Right ventricle myocardium superior (tissue), 1 donor: ENCODE data around the gene UCK1. TPM values are rescaled to one million over a fixed set of nuclear protein-coding genes. Genes with fewer than 3 reads are reported as not detected.
"Not testable (repeated sequence)": the region's sequence is repeated elsewhere in the genome, so short reads cannot be mapped to it uniquely, and the experiment has no call there.

Source experiments
- ATAC-seq: fragments of 200-7000 bp; cut with Tn5 transposase; one replicate; pipeline ENCODE4 v1.9.1; 2020; ENCODE audit warnings: mild to moderate bottlenecking; ENCODE audit not compliant: poor library complexity
- DNase-seq: peaks from one replicate; pipeline ENCODE4 v3.0.0-alpha.2; 2020
- intact Hi-C: fragments of 100-400 bp; cut with DNase I; formaldehyde crosslinking; loops from one replicate; pipeline ENCODE4 v1.11.2; 2022
- total RNA-seq: library from RNA; stranded (reverse); fragmentation: NEBNext Ultra II Directional; extraction: Animal tissue kit (Norgen Biotek cat#: 25700); gene quantifications from one replicate; pipeline ENCODE4 v1.2.1, GENCODE V29; 2021
- donor health status: DM: no; HTN: yes; CAD: no; lungs with severe emphysema.

Gene UCK1
- total RNA-seq, 1 donor from 2014 or later: 21.7 TPM

GRCh38 chr9:131555841-131556673, 25.0 kb upstream of the UCK1 start:
- intact Hi-C loops: no loop called here
- no peak for ATAC-seq
- DNase-seq: no peak

- intact Hi-C loops: no loop called here
- ATAC-seq (no peak), DNase-seq (no peak)
Measured at GRCh38 chr9:131554843-131555351, 23.8 kb upstream of the UCK1 start.

- DNase-seq: no peak
- no peak for ATAC-seq
Measured at GRCh38 chr9:131554087-131554842, 23.2 kb upstream of the UCK1 start.

DNA sequence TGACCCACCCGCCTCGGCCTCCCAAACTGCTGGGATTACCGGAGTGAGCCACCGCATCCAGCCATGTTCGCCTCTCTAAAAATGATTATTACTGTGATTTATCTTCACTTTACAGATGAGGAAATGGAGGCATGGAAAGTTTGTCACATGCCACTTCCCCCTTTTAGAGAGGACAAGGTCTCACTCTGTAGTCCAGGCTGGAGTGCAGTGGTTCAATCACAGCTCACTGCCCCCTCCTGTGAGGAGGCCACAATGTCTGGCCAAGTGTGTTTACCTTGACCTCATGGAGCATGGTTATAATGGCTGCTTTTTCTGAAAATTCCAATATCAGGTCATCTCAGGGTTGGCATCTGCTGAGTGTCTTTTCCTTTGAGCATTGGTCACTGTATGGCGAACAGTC, 21.0 kb upstream of the UCK1 start:
- ATAC-seq: no peak
- intact Hi-C loops: no loop called here
- no peak for DNase-seq

More at GRCh38 chr9:131554087-131554842, 23.2 kb upstream of the UCK1 start:
- intact Hi-C loops: no loop called here

DNA sequence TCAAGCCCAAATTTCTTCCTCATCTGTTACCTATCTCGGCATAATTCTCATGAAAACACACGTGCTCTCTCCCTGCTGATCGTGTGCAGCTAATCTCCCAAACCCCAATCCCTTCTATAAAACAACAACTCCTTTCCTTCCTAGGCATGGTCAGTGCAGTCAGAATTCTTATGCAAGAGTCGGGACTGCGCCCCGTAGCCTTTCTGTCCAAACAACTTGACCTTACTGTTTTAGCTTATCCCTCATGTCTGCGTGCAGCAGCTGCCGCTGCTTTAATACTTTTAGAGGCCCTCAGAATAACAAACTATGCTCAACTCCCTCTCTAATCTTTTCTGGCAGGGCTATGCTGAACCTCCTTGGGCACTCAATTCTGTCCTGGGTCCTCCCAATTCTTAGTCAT, 19.4 kb upstream of the UCK1 start:
- ATAC-seq, DNase-seq, intact Hi-C loops: not testable (repeated sequence)

- ATAC-seq, intact Hi-C loops, DNase-seq: not testable (repeated sequence)
Measured at GRCh38 chr9:131549186-131549585, 18.1 kb upstream of the UCK1 start.

- intact Hi-C loops: no loop called here
- ATAC-seq: no peak
Measured at GRCh38 chr9:131546336-131547084, 15.4 kb upstream of the UCK1 start.

GRCh38 chr9:131545786-131546335, 14.8 kb upstream of the UCK1 start:
- intact Hi-C loops: no loop called here
- DNase-seq (no peak), ATAC-seq (peak; percentile 25)

More at GRCh38 chr9:131546336-131547084, 15.4 kb upstream of the UCK1 start:
- DNase-seq: no peak

DNA sequence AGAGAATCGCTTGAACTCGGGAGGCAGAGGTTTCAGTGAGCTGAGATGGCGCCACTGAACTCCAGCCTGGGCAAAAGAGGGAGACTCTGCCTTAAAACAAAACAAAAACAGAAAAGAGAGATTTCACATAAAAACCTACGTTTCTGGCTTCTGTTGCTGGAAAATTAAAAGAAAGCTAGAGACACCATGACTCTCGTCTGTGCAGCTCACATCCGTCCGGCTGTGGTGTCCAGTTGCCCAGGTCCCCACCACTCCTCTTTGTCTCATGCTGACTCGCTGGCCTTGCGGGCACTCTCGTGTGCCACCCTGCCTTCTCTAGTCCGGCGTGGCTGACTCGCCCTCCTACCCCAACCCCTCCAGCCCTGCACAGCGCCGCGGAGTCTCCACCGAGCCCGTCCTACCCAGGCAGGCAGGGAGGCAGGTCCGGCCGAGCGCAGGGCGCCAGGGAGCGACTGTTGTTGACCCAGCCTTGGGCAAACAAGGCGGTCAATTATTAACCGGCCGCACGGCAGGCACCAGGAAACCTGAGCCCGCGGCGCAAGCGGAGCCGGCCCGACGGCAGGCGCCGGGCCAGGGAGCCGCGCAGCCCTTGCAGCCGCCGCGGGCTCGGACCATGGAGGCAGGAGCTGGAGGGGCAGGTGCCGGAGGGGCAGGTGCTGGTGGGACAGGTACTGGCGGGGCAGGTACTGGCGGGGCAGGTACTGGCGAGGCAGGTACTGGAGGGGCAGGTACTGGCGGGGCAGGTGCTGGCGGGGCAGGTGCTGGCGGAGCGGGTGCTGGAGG, 14.1 kb upstream of the UCK1 start, which contains the start of gene PRRT1B:
PRRT1B (plus strand) TSS at position 521 of the 783 bp plus-strand sequence; CDS start at position 614, 93 bp downstream.
- ATAC-seq (peak; percentile 49), DNase-seq (no peak)
- intact Hi-C loops: no loop called here

GRCh38 chr9:131543141-131543540, 12.1 kb upstream of the UCK1 start:
- no peak for DNase-seq
- ATAC-seq: no peak
- intact Hi-C loops: no loop called here

GRCh38 chr9:131539223-131539923, 8.3 kb upstream of the UCK1 start:
- DNase-seq (no peak), ATAC-seq (no peak)
- intact Hi-C loops: no loop called here

DNA sequence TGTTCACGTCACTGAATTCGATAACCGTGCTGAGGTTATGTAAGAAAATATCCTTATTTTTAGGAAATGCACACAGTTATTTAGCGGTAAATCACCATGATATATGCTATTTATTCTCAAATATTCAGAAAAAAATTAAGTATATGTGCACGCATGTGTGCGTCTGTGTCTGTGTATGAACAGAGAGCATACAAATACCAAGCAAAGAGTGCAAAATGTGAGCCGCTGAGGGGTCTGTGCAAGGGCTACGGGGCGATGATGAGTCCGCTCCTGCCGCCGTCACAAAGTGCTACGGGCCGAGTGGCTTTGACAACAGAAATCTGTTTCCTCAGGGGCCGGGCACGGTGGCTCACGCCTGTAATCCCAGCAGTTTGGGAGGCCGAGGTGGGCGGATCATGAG, 6.9 kb upstream of the UCK1 start:
- intact Hi-C loops: no loop called here
- DNase-seq (no peak), ATAC-seq (no peak)

GRCh38 chr9:131534721-131535237, 3.7 kb upstream of the UCK1 start:
- intact Hi-C loops: no loop called here
- ATAC-seq (no peak), DNase-seq (no peak)

DNA sequence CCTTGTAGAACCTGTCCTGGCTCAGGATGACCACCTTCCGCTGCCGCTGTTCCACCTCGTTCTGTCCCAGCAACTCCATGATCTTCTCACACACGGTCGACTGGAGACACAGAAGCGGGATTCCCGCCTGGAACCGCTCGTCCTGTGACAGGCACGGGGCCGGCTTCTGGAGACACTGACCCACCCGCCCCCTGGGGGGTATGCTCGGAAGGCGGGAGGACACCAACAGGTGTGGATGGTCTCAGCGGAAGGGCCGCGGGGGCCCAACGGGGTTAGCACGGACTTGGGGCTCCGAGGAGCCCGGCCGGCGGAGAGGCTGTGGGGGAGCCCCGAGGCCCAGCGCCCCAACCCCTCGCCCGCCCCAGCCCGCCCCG, 530 bp downstream of the UCK1 start:
- intact Hi-C loops: no loop called here
- ATAC-seq (peak; percentile 25), DNase-seq (peak; percentile 62)

DNA sequence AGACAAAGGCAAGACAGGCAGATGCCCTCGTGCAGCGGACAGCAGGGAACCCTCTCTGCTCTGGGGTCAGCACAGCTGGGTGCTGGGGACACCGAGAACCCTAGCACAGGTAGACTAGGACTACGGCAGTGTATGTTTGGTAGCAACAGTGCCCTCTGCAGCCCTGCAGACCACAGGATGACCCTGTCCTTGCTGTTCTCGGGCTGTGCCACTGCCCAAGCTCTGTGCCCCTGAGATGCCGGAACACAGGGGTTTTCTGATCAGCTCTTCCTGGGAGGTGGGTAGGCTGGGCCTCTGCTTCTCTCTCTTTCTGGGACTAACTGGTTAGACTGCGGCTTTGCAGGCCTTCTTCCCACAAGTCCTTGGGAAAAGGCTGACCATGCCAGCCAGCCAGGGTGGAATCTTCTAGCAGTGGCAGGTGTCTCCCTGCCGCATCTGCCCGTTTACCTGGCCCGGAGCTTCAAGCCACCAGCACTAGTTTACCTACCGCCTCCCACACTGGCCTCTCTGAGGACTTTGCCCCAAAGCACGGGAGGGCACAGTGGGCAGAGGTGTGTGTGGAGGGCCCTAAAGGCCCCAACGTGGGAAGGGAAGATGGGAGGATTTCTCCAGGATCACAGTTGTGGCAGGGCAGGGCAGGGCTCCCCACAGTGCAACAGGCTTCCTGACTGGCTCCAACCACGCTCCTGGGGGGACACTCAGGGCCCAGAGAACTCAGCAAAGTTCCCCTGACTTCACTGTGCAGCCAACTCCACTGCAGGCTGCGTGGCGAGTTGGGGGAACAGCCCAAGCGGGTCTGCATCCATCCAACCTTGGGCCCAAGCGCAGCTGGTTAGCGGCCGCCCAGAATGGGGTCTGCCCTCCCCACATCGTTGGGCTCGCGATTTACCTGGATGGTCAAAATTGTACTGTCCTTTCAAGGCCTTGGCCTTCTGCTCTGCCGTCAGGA, 1.2 kb downstream of the UCK1 start:
- intact Hi-C loops: no loop called here
- DNase-seq (no peak), ATAC-seq (no peak)

DNA sequence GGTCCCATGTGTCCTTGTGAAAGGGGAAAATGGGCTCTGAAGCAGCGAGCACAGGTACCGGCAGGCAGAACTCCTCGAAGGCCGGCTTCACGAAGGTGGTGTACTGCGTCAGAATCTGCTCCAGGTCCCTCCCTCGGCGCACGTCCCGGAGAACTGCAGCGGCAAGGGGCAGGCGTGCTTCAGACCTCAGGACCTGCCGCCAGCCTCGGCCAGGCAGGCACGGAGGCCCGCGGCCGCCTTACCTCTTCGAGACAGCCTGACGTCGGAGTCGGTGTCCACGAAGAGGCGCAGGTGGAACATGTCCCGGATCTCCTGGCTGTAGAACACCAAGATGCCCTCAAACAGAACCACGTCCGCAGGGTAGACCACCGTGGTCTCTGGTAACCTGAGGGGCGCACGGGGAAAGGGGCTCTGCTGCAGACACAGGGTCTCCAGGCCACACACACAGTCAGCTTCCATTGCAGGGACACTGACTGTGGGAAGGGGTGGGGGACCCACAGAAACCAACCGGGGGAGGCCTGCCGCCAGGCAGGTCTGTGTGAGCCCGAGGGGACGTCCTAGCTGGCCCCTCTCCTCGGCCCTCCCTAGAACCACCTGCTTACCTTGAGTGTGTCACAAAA, 2.1 kb downstream of the UCK1 start:
- intact Hi-C loops: no loop called here
- no peak for DNase-seq

More for the DNA sequence above, 2.1 kb downstream of the UCK1 start:
- ATAC-seq: no peak
